HL-60/S4 treated with retinoic acid at 250 ng/mL for 4 days and 3 days (cell line): ENCODE measurements around the gene KLHL21.
"Not testable (repeated sequence)": the region's sequence is repeated elsewhere in the genome, so short reads cannot be mapped to it uniquely, and the experiment has no call there.

Experiments
- in situ Hi-C: fragments of 300-500 bp; cut with MboI; formaldehyde crosslinking; loops from 2 replicates; pipeline ENCODE4 v1.7.0; 2022; ENCODE audit warnings: low sequenced_read_pairs

The KLHL21 gene

GRCh38 chr1:6585081-6585722 lies 17.5 kb downstream of the KLHL21 start:
- in situ Hi-C loops, result no loop called here

GRCh38 chr1:6584126-6585080 lies 18.3 kb downstream of the KLHL21 start:
- in situ Hi-C loops, result no loop called here

GRCh38 chr1:6582370-6582769 lies 20.3 kb downstream of the KLHL21 start:
- in situ Hi-C loops, result no loop called here

- in situ Hi-C loops, result no loop called here
Observed at GRCh38 chr1:6581561-6582305, 20.9 kb downstream of the KLHL21 start.

GRCh38 chr1:6580593-6581409 lies 21.9 kb downstream of the KLHL21 start:
- in situ Hi-C loops, result no loop called here

- in situ Hi-C loops, result no loop called here
Observed at GRCh38 chr1:6580119-6580592, 22.5 kb downstream of the KLHL21 start.

- in situ Hi-C loops, result no loop called here
Observed at GRCh38 chr1:6579374-6580118, 23.1 kb downstream of the KLHL21 start, which contains the start of gene ZBTB48. Gene ZBTB48, plus strand, starts transcription at chr1:6579994. Its CDS starts 616 bp downstream, at chr1:6580610.

- in situ Hi-C loops, result no loop called here
Observed at GRCh38 chr1:6578624-6579373, 23.9 kb downstream of the KLHL21 start.

- in situ Hi-C loops, result no loop called here
Observed at GRCh38 chr1:6577831-6578525, 24.7 kb downstream of the KLHL21 start.

- in situ Hi-C loops, result no loop called here
Observed at GRCh38 chr1:6574818-6575217, 27.9 kb downstream of the KLHL21 start.

GRCh38 chr1:6574025-6574620 lies 28.5 kb downstream of the KLHL21 start:
- in situ Hi-C loops, result no loop called here

- in situ Hi-C loops, result no loop called here
Observed at GRCh38 chr1:6572653-6573383, 29.9 kb downstream of the KLHL21 start.

- in situ Hi-C loops, result no loop called here
Observed at GRCh38 chr1:6570987-6571386, 31.7 kb downstream of the KLHL21 start.

- in situ Hi-C loops, result no loop called here
Observed at GRCh38 chr1:6570100-6570499, 32.6 kb downstream of the KLHL21 start.

GRCh38 chr1:6569033-6569432 lies 33.6 kb downstream of the KLHL21 start:
- in situ Hi-C loops, result no loop called here

- in situ Hi-C loops, result no loop called here
Observed at GRCh38 chr1:6560267-6560666, 42.4 kb downstream of the KLHL21 start.

- in situ Hi-C loops, result not testable (repeated sequence)
Observed at GRCh38 chr1:6559161-6559560, 43.5 kb downstream of the KLHL21 start.
